Keratinocyte (primary cell): ENCODE measurements around the gene TTC21B. TPM values are rescaled to one million over a fixed set of nuclear protein-coding genes. Genes with fewer than 3 reads are reported as not detected.

ENCODE experiments used
- DNase-seq: peaks from one replicate; pipeline ENCODE4 v3.0.0-alpha.2; 2011; ENCODE audit warnings: low read depth, missing footprints, low spot score
- FAIRE-seq: peaks from 2 replicates; lab custom pipeline; 2011; peaks lifted over from hg19 to GRCh38; lab: Jason Lieb, UNC
- H2AFZ ChIP-seq: 2 replicates; pipeline ENCODE4 v1.6.0; 2012; ENCODE audit warnings: low read length, control low read depth, inconsistent platforms; ENCODE audit not compliant: control insufficient read depth
- H3K27ac ChIP-seq: 2 replicates; pipeline ENCODE4 v1.5.1; 2011; ENCODE audit warnings: low read length; ENCODE audit not compliant: control insufficient read depth, insufficient read depth
- H3K27me3 ChIP-seq: 3 replicates; pipeline ENCODE4 v1.6.0; 2011; ENCODE audit warnings: low read length; ENCODE audit not compliant: control insufficient read depth, insufficient read depth; ENCODE audit errors: extremely low read depth
- H3K36me3 ChIP-seq, 2 experiments: 2 replicates in 1 of 2; 3 replicates in 1 of 2; pipeline ENCODE4 v1.5.1; 2011; ENCODE audit warnings: low read length in 2 of 2, mild to moderate bottlenecking in 1 of 2; ENCODE audit not compliant: control insufficient read depth in 2 of 2, insufficient read depth in 2 of 2; ENCODE audit errors: extremely low read depth in 1 of 2
- H3K4me1 ChIP-seq: 3 replicates; pipeline ENCODE4 v1.5.1; 2011; ENCODE audit warnings: low read length; ENCODE audit not compliant: control insufficient read depth, insufficient read depth; ENCODE audit errors: extremely low read depth
- H3K4me2 ChIP-seq: 3 replicates; pipeline ENCODE4 v1.6.0; 2011; ENCODE audit warnings: low read depth, low read length; ENCODE audit not compliant: control insufficient read depth, insufficient read depth; ENCODE audit errors: extremely low read depth
- H3K4me3 ChIP-seq, 3 experiments: fragments of 200-600 bp in 1 of 3; sonication (generic) in 1 of 3; 2 replicates in 2 of 3; 3 replicates in 1 of 3; pipeline ENCODE4 v1.5.1; 2011 to 2016; ENCODE audit warnings: low read length in 3 of 3, mild to moderate bottlenecking in 3 of 3, control low read depth in 2 of 3, inconsistent platforms in 1 of 3, low read depth in 1 of 3, mixed read lengths in 1 of 3, mixed run types in 1 of 3, moderate library complexity in 1 of 3; ENCODE audit not compliant: control insufficient read depth in 2 of 3, insufficient read depth in 2 of 3; ENCODE audit errors: extremely low read depth in 1 of 3
- H3K79me2 ChIP-seq: 2 replicates; pipeline ENCODE4 v1.6.0; 2012; ENCODE audit warnings: low read length; ENCODE audit not compliant: control insufficient read depth, insufficient read depth
- H3K9ac ChIP-seq: 3 replicates; pipeline ENCODE4 v1.6.0; 2011; ENCODE audit warnings: low read length; ENCODE audit not compliant: control insufficient read depth, insufficient read depth; ENCODE audit errors: extremely low read depth
- H3K9me1 ChIP-seq: 3 replicates; pipeline ENCODE4 v1.6.0; 2011; ENCODE audit warnings: low read length; ENCODE audit not compliant: control insufficient read depth, insufficient read depth; ENCODE audit errors: extremely low read depth
- H3K9me3 ChIP-seq: 2 replicates; pipeline ENCODE4 v1.5.1; 2012; ENCODE audit warnings: low read depth, low read length; ENCODE audit not compliant: control insufficient read depth
- H4K20me1 ChIP-seq: 3 replicates; pipeline ENCODE4 v1.6.0; 2011; ENCODE audit warnings: low read length; ENCODE audit not compliant: control insufficient read depth, insufficient read depth; ENCODE audit errors: extremely low read depth
- EZH2 ChIP-seq: IDR thresholded peaks from one replicate; pipeline ENCODE4 v1.6.1; 2012; ENCODE audit warnings: inconsistent platforms, mild to moderate bottlenecking, low read length, moderate library complexity
- dilution Hi-C: fragments of 300-500 bp; cut with MboI; formaldehyde crosslinking; loops from one replicate; pipeline ENCODE4 v1.7.0; 2020; ENCODE audit warnings: low sequenced_read_pairs; ENCODE audit not compliant: extremely low pct_ligation_motif_present
- polyA plus RNA-seq, 5 experiments: library from polyadenylated mRNA; depleted of rRNA in 3 of 5; stranded (reverse) in 3 of 5; stranded (forward) in 1 of 5; unstranded in 1 of 5; fragments of >200 nt; gene quantifications; 1 replicate in 1 of 5; 2 replicates in 3 of 5; 3 replicates in 1 of 5; pipeline versions ENCODE4 v1.2.1 to v1.2.3, GENCODE V29; 2011 to 2012; ENCODE audit warnings: missing spikeins in 2 of 5, low read depth in 1 of 5, low replicate concordance in 1 of 5
- TF ChIP-seq, protein P1 (sequence below), 3 experiments: IDR thresholded peaks in 1 of 3; conservative IDR thresholded peaks in 1 of 3; optimal IDR thresholded peaks in 1 of 3; 2 replicates in 2 of 3; 3 replicates in 1 of 3; pipeline versions ENCODE3 to v1.5.1; 2011; ENCODE audit warnings: low read length in 3 of 3, mild to moderate bottlenecking in 3 of 3, moderate library complexity in 2 of 3, control low read depth in 1 of 3, inconsistent platforms in 1 of 3; ENCODE audit not compliant: insufficient read depth in 2 of 3; ENCODE audit errors: extremely low read depth in 1 of 3

Gene TTC21B
- polyA plus RNA-seq, 1 donor (not counting 4 experiments of a cell fraction or from before 2014, with no cell fraction given) = 8.0 TPM

DNA sequence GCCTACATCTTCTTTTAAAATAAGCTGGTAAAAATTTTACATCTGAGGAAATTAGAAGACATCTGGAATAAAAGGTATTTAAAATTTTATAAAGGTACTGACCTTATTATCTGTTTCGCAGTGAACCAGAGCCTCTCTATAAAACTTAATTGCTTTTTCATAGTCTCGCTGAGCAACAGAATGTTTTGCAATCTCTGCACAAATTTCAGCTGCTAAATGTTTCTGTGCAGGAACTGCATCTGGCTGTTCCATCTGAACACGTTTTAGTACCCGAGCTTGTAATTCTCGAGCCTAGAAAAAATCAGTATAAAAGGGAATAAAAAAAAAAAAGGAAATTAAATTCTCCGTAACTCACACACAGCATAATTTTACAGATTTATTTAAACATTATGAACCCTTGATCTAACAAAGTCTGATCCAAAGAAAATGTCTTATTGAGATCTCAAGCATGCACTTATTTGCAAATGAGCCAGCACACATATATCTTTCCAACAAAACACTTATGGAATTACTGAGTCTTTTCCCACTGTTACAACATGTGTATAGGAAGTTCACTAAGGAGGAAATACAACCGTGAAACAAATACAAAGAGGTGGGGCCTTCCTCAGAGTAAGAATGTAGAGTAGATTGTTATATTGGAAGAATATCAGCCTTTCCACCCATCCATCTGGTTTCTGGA, 51.8 kb downstream of the TTC21B start:
- Histone ChIP-seq H3K27ac (no peak overlapping the region), H3K27me3 (no peaks in the 10 kb centered on the region), H3K4me1 (peaks cover 11% of the 10 kb centered on the region), H3K36me3 (peaks cover 0 to 3% of the 10 kb centered on the region in 2 experiments), H3K9ac (no peak overlapping the region), H2AFZ (no peak overlapping the region), H3K79me2 (no peaks in the 10 kb centered on the region), H3K4me2 (no peak overlapping the region), H3K9me1 (no peaks in the 10 kb centered on the region), H3K9me3 (no peaks in the 10 kb centered on the region), H3K4me3 (no peak overlapping the region), H4K20me1 (no peaks in the 10 kb centered on the region)
- DNase-seq (no peak), FAIRE-seq (no peak)
- dilution Hi-C loops = no loop called here
- TF ChIP-seq, protein P1, sequence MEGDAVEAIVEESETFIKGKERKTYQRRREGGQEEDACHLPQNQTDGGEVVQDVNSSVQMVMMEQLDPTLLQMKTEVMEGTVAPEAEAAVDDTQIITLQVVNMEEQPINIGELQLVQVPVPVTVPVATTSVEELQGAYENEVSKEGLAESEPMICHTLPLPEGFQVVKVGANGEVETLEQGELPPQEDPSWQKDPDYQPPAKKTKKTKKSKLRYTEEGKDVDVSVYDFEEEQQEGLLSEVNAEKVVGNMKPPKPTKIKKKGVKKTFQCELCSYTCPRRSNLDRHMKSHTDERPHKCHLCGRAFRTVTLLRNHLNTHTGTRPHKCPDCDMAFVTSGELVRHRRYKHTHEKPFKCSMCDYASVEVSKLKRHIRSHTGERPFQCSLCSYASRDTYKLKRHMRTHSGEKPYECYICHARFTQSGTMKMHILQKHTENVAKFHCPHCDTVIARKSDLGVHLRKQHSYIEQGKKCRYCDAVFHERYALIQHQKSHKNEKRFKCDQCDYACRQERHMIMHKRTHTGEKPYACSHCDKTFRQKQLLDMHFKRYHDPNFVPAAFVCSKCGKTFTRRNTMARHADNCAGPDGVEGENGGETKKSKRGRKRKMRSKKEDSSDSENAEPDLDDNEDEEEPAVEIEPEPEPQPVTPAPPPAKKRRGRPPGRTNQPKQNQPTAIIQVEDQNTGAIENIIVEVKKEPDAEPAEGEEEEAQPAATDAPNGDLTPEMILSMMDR (optimal IDR thresholded peaks at IDR 0.05 in 1 of 3, IDR thresholded peaks at IDR 0.05 in 1 of 3, conservative IDR thresholded peaks at IDR 0.05 in 1 of 3; ENCODE audit: extremely low read depth in 1 of 3, insufficient read depth in 2 of 3, low read length in 3 of 3) = no peak
- no peak for TF ChIP-seq EZH2

DNA sequence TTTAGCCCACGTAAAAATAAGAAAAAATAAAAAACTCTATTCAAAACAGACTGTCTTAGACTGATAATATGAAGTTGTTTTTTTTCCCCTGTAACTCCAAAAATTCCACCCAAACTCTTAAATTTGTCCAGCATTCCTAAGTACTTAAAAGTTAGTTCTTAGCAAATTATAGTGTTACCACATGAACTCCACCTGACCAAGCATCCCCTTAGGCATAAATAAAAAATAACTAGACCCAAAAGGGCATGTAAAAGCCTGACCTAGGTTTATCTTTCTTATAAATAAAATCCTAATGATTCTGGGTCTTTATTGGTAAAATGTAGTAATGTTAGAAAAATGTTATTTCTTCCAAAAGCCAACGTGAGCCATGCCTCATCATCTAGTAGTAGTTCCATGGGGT, 54.3 kb downstream of the TTC21B start:
- H3K27me3 ChIP-seq = no peaks in the 10 kb centered on the region
- no peaks in the 10 kb centered on the region for H3K9me1 ChIP-seq
- no peaks in the 10 kb centered on the region for H3K79me2 ChIP-seq
- no peak for FAIRE-seq
- peaks cover 1 to 3% of the 10 kb centered on the region in 2 experiments for H3K36me3 ChIP-seq
- no peaks in the 10 kb centered on the region for H3K9me3 ChIP-seq
- no peak overlapping the region for H3K27ac ChIP-seq
- dilution Hi-C loops = no loop called here
- peaks cover 11% of the 10 kb centered on the region for H3K4me1 ChIP-seq
- no peak overlapping the region for H3K9ac ChIP-seq
- TF ChIP-seq, protein P1 (optimal IDR thresholded peaks at IDR 0.05 in 1 of 3, IDR thresholded peaks at IDR 0.05 in 1 of 3, conservative IDR thresholded peaks at IDR 0.05 in 1 of 3; ENCODE audit: extremely low read depth in 1 of 3, insufficient read depth in 2 of 3, low read length in 3 of 3) = no peak
- no peak for TF ChIP-seq EZH2
- H3K4me2 ChIP-seq = no peak overlapping the region
- H2AFZ ChIP-seq = no peak overlapping the region
- no peak overlapping the region for H3K4me3 ChIP-seq
- H4K20me1 ChIP-seq = no peaks in the 10 kb centered on the region
- no peak for DNase-seq
